HG03439 (cell line): ENCODE results near the gene SDE2.
"Not testable (repeated sequence)": the region's sequence is repeated elsewhere in the genome, so short reads cannot be mapped to it uniquely, and the experiment has no call there.

Experiments used
- ATAC-seq: cut with Tn5 transposase; IDR thresholded peaks from one replicate; pipeline ENCODE4 v1.9.1; 2021; ENCODE audit warnings: mild to moderate bottlenecking, moderate library complexity; ENCODE audit not compliant: unreplicated experiment

SDE2 gene

GRCh38 chr1:226007126-226007892 is 8.2 kb upstream of the SDE2 start:
- not testable (repeated sequence) for ATAC-seq

GRCh38 chr1:226006686-226007085 is 7.5 kb upstream of the SDE2 start:
- no peak for ATAC-seq

DNA sequence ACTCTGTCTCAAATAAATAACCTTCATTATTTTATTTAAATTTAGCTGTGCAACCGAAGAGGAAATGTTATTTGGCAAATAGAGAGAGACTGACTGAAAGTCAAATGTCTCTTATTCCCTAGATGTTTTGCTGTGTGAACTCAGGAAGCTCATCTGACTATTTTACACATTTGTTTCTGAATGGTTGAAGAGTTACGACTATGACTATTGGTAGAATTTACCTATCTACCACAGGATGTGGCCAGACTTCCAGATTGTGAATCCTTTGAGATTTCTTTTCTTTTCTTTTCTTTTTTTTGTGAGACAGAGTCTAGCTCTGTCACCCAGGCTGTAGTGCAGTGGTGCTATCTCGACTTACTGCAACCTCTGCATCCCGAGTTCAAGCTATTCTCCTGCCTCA is 5.3 kb upstream of the SDE2 start:
- ATAC-seq = no peak

- no peak for ATAC-seq
Observed at GRCh38 chr1:226003502-226004170, 4.5 kb upstream of the SDE2 start.

DNA sequence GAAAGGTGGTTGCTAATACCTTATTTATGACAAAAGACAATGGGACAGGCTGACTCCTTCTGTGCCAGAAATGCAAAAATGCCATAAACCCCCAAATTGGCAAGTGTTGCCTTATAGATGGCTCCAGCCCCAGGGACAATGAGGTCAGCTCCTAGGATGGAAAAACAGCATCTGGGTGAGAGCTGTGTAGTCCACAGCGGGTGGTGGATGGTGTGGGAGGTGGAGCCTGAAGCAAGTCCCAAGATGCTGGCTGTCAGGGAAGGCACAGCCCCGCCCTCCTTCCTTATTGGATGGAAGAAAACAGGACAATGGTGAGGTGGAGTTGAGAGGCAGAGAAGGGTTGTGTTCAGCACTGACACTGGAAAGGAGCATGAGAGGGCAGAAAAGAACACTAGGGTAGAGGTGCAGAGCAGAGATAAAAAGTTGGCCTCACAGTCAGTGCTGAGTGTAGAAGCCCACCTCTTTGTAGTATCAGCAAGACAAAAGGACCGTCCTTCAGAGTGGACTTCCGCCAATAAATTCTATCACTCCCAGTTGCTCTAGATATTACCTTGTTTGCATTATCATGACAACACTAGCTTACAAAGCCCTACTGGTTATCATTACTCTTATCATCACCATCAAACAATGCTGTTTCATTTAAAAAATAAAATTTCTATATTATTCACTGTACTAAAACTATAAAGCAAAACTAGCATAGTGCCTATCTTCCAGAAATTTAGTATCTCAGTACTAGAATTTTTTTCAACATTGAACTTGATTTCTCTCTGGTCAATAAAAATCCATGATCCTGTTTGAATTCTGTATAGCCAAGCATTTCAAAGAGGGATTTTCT is 3.7 kb upstream of the SDE2 start:
- ATAC-seq = no peak

DNA sequence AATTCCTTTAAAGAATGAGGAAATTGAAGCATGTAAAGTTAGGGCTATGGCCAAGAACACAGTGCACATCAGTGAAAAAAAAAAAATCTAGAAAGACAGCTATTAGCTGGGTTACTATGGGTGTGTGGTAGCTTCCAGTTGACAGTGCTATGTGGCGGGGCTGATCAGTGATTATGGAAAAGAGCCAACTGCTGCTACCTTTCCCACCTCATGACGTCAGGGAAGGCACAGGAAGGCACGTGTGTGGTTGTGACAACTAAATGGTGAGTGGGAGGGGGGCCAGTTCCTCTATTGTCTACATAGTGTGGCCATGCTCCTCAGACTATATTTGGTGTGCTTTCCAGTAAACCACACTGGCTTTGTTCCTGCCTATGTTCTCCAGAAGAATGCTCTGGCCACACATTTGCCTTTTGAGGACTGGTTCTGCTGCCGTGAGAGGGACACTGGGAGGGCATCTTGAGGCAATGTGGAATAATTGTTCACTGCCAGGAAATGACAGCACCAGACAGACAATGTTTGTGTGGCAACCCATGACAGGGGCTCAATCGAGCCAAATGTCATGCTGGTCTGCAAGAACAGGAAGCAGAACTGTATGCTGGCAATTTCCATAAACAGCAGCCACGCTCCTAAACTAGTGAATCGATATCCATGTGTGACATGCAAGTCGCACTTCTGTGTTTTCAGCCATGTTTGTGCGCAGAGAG is 3.0 kb upstream of the SDE2 start:
- no peak for ATAC-seq

- ATAC-seq = no peak
Observed at GRCh38 chr1:226001088-226001487, 1.9 kb upstream of the SDE2 start.

DNA sequence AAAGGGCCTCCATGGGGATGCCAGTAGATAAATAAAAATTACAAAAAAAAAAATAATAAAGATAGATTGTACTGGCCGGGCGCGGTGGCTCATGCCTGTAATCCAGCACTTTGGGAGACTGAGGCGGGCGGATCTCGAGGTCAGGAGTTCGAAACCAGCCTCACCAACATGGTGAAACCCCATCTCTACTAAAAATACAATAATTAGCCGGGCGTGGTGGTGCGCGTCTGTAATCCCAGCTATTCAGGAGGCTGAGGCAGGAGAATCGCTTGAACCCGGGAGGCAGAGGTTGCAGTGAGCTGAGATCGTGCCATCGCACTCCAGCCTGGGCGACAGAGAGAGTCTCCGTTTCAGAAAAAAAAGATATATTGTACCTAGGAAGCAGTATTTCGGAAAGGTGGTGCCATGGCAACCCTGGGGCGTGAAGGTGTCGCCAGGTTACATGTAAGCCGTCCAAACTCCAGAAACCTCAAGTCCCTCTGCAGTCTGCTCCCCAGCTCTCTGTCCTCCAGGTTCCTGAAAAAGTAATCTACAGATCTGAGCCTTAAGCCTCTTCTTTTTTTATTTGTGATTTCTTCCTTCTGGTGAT is 1.4 kb upstream of the SDE2 start:
- ATAC-seq = not testable (repeated sequence)

GRCh38 chr1:225999912-226000337 is 782 bp upstream of the SDE2 start:
- peak; percentile 19 for ATAC-seq

DNA sequence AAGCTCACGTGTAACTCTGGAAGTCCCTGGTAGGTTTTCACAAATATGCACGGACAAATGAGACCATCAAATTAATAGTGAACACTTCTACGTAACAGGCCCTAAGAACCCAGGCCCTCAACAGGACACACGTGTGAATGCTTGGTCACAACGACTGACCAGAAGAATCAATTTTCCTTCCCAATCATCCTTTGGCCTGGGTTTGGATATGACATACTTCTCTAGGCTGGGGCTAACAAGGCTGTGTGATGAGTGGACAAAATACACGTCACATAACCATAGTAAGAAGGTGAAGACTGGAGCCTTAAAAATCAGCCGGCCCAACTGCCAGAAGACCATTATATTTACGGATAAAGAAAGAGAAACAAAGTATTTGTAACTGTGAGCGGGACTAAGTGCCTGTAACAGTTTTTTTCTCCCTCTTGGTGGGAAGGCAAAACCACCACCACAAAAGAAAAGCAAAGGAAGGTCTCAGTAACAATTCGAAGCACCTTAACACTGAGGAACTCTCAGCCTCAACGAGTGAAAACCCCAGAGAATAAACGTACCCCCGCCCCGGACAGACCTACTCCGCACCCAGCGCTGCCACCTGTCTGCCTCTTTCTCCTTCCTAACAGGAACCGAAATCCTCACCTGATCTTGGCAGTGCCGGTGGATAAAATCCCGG is 450 bp downstream of the SDE2 start:
- ATAC-seq = peak; percentile 14

GRCh38 chr1:225996946-225997545 is 2.1 kb downstream of the SDE2 start:
- no peak for ATAC-seq

- no peak for ATAC-seq
Observed at GRCh38 chr1:225995919-225996864, 3.0 kb downstream of the SDE2 start.

DNA sequence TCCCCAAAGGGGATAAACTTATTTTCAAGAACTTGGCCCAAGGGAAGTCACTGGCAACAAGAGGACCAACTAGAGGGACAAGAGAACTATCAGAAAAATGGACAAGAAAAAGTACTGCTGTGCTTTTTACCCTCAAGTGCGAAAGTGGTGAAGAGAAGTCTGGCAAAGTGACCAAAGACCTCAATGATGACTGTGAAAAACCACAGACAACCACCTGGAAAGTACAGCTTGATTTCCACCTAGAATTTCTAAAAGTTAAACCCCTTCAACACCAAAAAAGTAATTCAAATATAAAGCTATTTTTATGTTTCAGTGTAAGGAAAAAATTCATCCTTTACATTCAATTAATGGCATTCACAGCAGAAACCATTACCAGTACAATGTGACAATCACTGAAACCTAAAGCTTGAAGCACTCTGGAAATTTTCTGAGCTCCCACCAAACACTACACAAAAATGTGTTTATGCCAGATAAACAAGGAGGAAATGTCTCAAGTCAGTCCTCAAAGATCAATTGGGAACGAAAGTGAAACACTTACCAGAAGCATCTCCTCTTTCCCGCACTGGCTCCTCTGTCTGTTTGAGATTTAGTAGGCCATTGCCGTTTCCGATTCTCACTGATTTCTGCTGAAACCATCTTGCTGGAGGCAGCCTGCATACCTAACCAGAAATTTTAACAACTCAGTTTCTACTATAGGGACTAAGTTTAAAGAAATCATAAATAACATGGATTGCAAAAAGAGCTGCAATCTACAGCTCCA is 8.3 kb downstream of the SDE2 start:
- peak; percentile 50 for ATAC-seq

GRCh38 chr1:225987491-225988316 is 11.4 kb downstream of the SDE2 start:
- ATAC-seq = no peak

DNA sequence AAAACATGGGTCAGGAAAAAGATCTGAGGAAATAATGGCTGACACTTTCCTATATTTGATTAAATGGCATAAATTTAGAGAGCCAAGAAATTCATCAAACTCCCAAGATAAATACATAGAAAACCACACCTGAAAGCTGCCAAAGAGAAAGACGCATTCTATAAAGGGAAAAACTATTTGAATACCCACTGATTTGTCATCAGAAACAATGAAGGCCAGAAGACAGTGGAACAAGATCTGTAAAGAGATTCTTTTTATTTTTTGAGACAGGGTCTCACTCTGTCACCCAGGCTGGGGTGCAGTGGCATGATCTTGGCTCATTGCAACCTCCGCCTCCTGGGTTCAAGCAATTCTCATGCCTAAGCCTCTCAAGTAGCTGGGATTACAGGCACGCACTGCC is 17.4 kb downstream of the SDE2 start:
- no peak for ATAC-seq

GRCh38 chr1:225980005-225980836 is 18.9 kb downstream of the SDE2 start:
- no peak for ATAC-seq
